Measurements from ENCODE around the gene TBL2. TPM values are rescaled to one million over a fixed set of nuclear protein-coding genes. Genes with fewer than 3 reads are reported as not detected.
A peak's percentile ranks its signal among the peaks of the same experiment; 100 is the strongest.

TBL2 gene
- total RNA-seq, 2 experiments from 2014 or later, result 36.9 to 47.9 TPM

GRCh38 chr7:73521636-73522104 lies 56.7 kb downstream of the TBL2 start:
- Histone ChIP-seq H3K9me2 (ENCODE audit: insufficient read depth, low read length) (no peaks in the 10 kb centered on the region), H3K79me2 (ENCODE audit: insufficient read depth, low read depth, low read length) (peaks cover 68% of the 10 kb centered on the region), H3K4me2 (ENCODE audit: low read length) (peak overlapping the region; percentile 95), H3K27ac (ENCODE audit: low read depth, low read length, poor library complexity, severe bottlenecking) (peak overlapping the region; percentile 76), H2AFZ (ENCODE audit: low read length) (no peak overlapping the region), H3K9me3 (ENCODE audit: low read length) (no peaks in the 10 kb centered on the region), H3K4me3 (ENCODE audit: low read depth, low read length, poor library complexity, severe bottlenecking) (peak overlapping the region; percentile 87), H3K36me3 (ENCODE audit: insufficient read depth, low read length) (peaks cover 48% of the 10 kb centered on the region), H4K20me1 (ENCODE audit: insufficient read depth, low read length) (peaks cover 34% of the 10 kb centered on the region), H3K4me1 (ENCODE audit: insufficient read depth, low read length, poor library complexity, severe bottlenecking) (peaks cover 63% of the 10 kb centered on the region)
- BruUV-seq (replicated peaks), result no TSS peak
- POLR2A ChIA-PET, result interaction anchor here (1.0 to 2.6 kb wide), 7 partner anchors 10 to 77 kb away, joined by 3 to 13 read pairs (median 6); partner anchors contain the start of gene TBL2
- DNase-seq (ENCODE audit: low spot score), result peak; percentile 75
- TF ChIP-seq CTCF (conservative IDR thresholded peaks at IDR 0.05; ENCODE audit: low read length) (no peak), EZH2phosphoT487 (IDR thresholded peaks at IDR 0.05; ENCODE audit: borderline replicate concordance, low read depth, low read length) (no peak)
- intact Hi-C loops (cut with micrococcal nuclease; ENCODE audit: unreplicated experiment), result loop anchor here (1.0 to 10.0 kb wide), 3 partner anchors 36 to 213 kb away; partner anchors contain the start of genes ABHD11, BCL7B and TBL2
- CTCF ChIA-PET (ENCODE audit: unreplicated experiment), result no interaction called here

- ChIA-PET POLR2A (interaction anchor here (0.6 to 2.6 kb wide), 5 partner anchors 11 to 250 kb away, joined by 3 to 13 read pairs (median 7); no protein-coding TSS in a partner anchor), CTCF (ENCODE audit: unreplicated experiment) (no interaction called here)
- Histone ChIP-seq H3K4me2 (ENCODE audit: low read length) (peak overlapping the region; percentile 95), H3K27ac (ENCODE audit: low read depth, low read length, poor library complexity, severe bottlenecking) (peak overlapping the region; percentile 76), H3K4me1 (ENCODE audit: insufficient read depth, low read length, poor library complexity, severe bottlenecking) (peaks cover 56% of the 10 kb centered on the region), H3K9me2 (ENCODE audit: insufficient read depth, low read length) (no peaks in the 10 kb centered on the region), H3K9me3 (ENCODE audit: low read length) (no peaks in the 10 kb centered on the region), H3K79me2 (ENCODE audit: insufficient read depth, low read depth, low read length) (peaks cover 70% of the 10 kb centered on the region), H2AFZ (ENCODE audit: low read length) (no peak overlapping the region), H3K36me3 (ENCODE audit: insufficient read depth, low read length) (peaks cover 55% of the 10 kb centered on the region), H4K20me1 (ENCODE audit: insufficient read depth, low read length) (peaks cover 34% of the 10 kb centered on the region), H3K4me3 (ENCODE audit: low read depth, low read length, poor library complexity, severe bottlenecking) (peak overlapping the region; percentile 87)
- intact Hi-C loops (cut with micrococcal nuclease; ENCODE audit: unreplicated experiment), result loop anchor here (10.0 kb wide), 1 partner anchor 214 kb away; the partner anchor contains the start of gene ABHD11
- no peak for TF ChIP-seq CTCF (conservative IDR thresholded peaks at IDR 0.05; ENCODE audit: low read length)
- no peak for TF ChIP-seq EZH2phosphoT487 (IDR thresholded peaks at IDR 0.05; ENCODE audit: borderline replicate concordance, low read depth, low read length)
- BruUV-seq (replicated peaks), result no TSS peak
- peak; percentile 45 for DNase-seq (ENCODE audit: low spot score)
These were observed 57.4 kb downstream of the TBL2 start for GRCh38 chr7:73520673-73521635.

Measured in OCI-LY7 (cell line).